A172 (cell line): ENCODE data around the gene ZC3H12D. TPM values are rescaled to one million over a fixed set of nuclear protein-coding genes. Genes with fewer than 3 reads are reported as not detected.
A peak's percentile ranks its signal among the peaks of the same experiment; 100 is the strongest.

ENCODE experiments used
- DNase-seq: peaks from one replicate; pipeline ENCODE4 v3.0.0-alpha.2; 2015; ENCODE audit warnings: low spot score
- total RNA-seq: library from RNA; depleted of rRNA; stranded (reverse); fragments of >200 nt; shearing (Covaris generic); gene quantifications from 2 replicates; pipeline ENCODE4 v1.2.3, GENCODE V29; 2014

The ZC3H12D gene
- total RNA-seq, 1 experiment from 2014 or later = 0.03 TPM

DNA sequence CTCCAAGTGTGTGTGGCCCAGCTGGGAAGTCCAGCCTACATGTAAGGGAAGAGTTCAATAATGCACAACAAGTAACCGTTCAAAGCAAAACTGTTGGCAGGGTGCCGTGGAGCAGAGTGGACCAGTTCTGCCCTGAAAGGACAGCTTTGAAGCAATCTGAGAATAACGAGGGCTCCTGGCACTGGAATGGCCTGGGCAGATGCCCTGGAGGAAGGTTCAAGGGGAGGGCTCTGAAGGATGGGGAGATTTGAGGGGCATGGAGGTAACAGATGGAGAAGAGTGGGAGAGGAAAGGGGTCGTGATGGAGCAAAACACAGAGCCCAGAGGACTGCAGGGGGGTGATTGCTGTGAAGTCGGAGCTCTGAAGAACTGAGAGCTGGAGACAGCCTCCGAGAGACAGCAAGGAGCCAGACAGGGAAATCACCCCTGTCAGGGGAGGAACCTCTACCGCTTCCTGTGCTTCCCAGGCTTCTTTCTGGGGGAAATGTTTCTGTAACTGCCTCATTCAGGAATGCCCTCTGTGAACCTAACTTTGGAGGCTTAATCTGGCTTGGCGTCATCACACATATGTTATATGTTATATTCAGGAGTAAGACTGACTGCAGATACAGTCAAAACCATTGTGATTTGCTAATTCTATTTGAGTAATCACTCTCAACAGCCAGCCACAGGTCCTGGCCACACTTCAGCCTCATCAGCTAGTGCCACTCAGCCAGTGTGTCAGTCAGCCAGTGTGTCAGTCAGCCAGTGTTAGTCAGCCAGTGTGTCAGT is 41.2 kb downstream of the ZC3H12D start:
- no peak for DNase-seq

DNA sequence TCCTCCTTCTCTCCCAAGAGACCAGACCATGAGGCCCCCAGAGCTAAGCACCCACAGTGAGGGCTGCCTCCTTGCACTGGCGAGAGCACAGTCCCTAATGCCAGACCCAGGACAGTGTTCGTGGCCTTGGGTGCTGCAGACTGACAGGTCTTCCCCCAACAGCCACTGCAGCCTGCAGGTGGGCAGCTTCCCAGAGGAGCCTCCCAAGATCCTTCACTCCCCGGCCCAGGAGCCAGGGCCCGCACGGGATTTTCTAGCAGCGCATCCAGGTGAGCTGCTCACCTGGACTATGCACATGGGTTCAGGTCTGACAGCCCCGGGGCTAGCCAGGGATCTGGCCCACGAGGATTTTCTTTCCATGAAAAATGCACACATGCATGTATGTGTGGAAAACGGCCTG is 43.1 kb downstream of the ZC3H12D start:
- no peak for DNase-seq

DNA sequence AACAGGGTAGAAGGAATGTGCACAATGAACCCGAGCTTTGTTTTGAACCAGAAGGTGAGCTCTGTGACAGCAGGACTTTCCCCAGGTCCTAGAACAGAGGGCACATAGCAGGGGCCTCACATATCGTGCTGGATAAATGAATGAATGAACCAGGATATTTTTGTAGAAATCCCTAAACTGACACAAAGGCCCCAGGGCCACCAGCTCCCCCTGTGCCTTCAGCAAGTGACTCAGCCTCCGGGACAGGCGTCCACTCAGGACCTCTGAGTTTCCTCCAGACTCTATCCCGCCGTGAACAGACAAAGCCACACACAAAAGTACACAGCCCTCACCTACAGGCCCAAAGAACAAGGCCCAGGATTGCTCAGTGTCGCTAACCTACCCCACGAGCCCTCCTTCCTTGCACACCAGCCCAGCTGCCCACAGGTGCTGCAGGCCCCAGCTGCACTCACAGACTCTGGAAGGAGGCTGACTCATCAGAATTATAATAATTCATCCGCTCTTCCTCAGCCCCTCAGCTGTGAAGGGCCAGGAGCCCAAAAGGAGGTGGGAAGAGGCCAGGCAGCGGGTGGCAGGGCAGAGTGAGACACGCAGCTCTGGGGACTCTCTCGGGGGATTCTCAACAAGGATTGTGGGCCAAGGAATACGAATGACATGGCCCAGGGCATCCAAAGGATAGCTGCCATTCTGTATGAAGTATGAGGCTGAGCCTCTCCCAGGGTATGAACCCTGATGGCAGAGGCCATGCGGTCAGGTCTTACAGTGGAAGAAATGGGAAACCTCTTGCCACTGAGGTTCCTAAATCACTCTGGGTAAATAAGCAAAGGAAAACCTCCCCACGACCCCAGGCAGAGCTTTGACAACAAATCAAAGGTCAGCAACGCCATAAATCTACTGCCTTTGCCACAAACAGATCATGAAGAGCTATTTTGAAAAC is 43.8 kb downstream of the ZC3H12D start:
- DNase-seq = peak; percentile 59

DNA sequence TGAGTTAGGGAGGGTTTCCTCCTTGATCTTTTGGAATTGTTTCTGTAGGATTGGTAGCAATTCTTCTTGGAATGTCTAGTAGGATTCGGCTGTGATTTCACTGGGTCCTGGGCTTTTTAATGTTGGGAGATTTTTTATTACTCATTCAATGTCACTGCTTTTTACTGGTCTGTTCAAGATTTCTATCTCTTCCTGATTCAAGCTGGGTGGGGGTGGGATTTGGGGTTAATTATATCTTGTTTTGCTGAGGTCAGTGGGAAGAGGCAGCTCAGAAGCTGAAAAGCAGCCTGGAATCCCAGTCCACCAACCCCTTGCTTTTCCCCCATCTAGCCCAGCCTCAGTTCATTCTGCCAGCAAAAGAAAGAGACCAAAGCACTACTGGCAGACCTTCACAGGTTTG is 45.2 kb downstream of the ZC3H12D start:
- no peak for DNase-seq

DNA sequence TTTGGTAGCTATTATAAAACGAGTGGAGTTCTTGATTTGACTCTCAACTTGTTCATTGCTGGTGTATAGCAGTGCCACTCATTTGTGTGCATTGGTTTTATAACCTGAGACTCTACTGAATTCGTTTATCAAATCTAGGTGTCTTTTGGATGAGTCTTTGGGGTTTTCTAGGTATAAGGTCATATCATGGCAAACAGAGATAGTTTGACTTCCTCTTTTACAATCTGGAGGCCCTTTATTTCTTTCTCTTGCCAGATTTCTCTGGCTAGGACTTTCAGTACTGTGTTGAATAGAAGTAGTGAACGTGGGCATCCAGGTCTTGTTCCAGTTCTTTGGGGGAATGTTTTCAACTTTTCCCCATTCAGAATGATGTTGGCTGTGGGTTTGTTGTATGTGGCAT is 46.0 kb downstream of the ZC3H12D start:
- no peak for DNase-seq

DNA sequence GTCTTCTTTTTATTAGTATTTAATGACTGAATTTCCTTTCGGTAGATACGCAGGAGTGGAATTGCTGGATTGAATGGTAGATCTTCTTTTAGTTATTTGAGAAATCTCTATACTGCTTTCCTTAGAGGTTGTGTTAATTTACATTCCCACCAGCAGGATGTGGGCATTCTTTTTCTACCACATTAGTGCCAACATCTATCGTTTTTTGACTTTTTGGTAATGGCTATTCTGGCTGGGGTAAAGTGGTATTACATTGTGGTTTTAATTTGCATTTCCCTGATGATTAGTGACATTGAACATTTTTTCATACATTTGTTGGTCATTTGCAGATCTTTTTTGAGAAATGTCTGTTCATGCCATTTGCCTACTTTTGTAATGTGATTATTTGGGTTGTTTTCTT is 47.6 kb downstream of the ZC3H12D start:
- DNase-seq = no peak

DNA sequence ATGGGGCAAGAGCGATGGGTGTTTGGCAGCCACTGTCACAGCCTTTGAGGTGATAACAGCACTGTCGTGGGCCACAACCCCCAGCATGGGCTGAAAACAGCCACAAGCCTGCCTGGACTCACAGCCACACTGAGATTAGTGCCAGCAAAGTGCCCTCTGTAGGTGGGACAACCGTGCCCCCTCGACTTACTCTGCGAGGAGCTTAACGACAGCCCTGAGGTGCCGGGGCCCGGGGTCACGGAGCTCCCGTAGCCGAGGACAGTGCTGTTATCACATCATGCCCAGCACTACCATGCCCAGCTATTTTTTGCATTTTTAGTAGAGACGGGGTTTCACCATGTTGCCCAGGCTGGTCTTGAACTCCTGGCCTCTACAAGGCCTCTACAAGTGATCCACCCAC is 48.2 kb downstream of the ZC3H12D start:
- DNase-seq = no peak

DNA sequence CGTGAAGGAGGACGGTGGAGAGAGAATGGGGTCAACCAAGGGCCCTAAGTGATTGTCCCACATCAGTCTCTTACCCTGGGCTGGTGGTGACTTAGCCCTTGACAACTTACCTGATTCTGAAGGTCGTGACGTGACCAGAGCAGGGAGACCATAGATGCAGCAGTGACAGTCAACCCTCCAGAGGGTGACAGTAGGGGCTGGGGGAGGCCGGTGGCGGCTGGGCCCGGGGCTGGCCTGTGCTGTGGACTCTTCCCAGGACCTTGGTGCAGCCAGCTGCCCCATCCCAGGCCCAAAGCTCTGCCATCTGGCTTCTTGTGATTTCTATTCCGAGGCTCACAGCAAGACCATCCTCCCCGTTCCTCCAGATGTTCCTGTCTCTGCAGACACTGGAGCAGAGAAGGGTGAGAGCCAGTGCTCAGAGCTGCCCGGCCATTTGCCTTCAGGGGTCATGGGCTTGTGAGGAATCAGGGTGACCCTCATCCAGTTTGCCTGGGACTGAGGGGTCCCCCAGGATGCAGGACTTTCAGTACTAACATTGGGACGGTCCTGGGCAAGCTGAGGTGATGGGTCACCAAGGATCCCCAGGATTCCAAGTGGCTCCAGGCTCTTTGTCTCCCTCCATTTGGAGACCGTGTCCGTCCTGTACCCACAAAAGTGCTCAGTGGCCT is 48.8 kb downstream of the ZC3H12D start:
- DNase-seq = no peak

DNA sequence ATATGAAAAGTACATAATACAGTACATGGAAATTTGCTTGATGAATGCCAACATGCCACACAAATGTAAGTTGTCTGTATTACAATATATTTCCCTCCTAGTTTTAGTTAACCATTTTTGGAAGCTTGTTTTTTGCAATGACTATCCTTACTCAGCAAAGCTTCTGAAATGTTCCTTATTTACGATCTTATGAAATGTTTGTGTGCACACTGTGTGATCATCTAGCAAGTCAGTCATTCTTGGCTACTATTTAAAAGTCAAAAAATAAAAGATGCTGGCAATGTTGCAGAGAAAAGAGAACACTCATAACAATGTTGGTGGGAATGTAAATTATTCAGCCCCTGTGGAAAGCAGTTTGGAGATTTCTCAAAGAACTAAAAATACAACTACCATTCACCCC is 50.9 kb downstream of the ZC3H12D start:
- no peak for DNase-seq

DNA sequence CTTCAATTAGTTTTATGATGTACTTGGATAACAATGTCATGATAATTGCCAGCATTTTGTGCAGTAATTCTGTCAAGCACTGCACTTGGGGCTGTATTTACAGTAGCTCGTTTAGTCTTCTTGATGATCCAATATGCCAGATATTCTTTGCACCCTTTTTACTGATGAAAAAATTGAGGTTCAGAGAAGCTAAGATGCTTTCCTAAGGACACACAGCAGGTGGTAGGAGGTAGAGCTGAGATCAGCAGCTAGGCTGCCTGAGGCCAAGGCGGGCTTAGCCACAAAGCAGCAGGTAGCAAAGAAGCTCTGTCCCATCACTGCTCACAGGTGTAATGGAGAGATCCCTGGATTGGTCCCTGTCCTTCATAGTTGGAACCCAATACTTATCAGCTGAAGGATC is 51.4 kb downstream of the ZC3H12D start:
- DNase-seq = no peak

DNA sequence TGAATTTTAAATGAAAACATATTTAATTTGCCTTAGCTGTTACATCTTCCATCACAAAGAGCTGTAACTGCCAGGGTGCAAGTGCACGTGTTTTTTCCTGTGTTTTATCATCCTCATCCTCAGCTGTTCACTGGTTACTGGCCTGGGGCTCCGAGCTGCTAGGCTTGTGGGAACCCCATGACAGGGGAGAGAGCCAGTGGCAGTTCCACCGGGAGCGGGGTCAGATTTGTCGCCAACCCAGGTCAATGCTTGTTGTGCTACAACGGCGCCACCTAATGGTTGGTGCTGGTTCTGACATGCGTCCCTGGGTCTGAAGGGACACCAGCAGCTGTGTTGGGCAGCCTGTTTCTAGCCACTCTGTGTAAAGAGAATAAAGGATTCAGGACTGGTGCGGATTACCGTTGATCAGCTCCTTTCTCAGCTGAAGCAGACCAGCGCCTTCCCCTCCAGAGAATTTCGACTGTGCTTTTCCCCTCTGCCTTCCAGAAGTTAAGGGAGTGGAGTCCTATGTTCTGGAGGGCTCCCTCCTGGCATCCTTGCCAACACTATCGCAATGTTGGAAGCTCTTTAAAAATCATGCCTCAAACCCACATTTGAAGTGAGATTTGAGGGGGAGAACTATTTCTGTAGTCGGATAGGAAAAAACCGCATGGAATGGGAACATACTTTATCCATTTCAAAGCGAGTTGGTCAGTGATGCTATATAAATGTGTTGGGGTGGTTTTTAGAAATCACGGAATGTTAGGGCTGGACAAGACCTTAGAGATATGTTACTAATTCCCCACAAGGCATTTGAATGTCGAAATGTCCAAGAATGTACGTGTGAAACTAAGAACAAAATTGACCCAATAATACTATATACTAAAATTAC is 52.7 kb downstream of the ZC3H12D start:
- peak; percentile 78 for DNase-seq

DNA sequence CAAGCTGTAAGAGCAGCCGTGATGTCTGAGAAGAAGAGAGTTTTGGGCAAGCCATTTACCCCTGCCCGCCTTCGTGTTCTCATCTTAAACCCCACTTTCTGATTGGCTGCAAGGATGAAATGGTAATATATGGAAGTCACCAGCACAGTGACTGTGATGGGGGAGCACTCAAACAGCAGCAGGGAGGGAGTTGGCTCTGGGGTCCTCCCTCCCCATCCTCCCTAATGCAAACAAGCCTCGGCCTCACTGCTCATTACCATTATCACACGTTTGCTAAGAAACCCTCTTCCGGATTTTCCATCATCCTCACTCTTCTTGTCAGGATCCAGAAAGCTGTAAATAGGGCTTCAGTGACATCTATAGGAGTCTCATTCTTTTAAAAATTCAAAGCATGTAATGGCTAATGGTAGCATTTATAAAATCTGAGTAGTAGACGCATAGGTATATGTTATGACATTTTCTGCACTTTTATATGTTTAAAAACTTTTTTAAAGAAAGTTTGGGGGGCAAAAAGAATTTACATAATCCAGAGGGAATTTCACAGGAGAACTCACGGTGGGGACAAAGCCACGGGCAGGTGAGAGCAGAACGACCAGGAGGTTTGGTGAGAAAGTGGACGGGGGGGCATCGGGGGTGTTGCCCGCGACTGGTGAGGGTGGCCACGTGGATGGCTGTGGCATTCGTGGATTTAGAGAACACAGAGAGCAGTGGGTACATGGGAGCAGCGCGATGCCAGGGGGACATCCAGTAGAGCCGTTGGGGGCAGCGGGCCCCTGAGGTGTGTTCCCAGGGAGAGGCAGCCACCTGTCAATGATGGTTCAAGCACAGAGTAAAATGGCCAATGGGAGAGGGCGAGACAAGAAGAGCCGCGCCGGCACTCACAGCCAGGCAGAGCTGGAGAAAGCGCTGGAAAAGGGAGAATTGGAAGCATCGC is 55.1 kb downstream of the ZC3H12D start:
- no peak for DNase-seq

DNA sequence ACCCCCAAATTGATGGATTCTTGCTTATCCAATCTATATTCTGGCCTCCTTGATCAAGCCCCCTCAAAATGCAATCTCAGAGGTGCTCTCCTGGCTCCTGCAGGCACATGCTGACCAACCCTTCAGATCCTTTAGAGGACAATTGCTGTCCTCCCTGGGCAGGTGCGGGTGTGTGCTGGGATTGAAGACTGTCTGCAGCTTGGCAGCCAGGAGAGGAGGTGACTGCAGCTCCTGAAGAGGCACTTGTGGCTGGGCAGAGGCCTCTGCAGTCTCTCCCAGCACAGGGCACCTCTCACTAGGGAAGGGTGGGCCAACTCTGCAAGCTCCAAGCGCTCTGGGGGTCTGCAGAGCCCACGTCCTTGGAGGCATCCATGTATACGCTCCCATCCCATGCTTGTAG is 56.2 kb downstream of the ZC3H12D start:
- no peak for DNase-seq

DNA sequence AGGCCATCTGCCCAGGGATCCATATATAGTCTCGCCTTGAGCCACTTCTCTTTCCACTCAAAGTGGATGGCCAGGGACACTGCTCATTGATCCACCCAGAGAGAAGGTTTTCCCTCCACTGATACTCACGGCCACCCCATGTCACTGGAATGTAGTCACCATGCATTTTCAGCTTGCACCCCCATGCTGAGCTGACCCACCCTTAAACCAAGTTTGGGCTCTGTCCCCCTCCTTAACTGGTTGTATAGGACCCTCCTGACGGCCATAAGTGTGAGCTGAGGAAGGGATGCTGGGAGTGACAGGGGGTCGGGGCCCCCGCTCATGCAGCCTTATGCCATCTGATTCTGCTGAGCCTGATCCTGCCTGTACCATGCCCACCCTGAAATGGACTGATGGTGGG is 59.1 kb downstream of the ZC3H12D start:
- no peak for DNase-seq

DNA sequence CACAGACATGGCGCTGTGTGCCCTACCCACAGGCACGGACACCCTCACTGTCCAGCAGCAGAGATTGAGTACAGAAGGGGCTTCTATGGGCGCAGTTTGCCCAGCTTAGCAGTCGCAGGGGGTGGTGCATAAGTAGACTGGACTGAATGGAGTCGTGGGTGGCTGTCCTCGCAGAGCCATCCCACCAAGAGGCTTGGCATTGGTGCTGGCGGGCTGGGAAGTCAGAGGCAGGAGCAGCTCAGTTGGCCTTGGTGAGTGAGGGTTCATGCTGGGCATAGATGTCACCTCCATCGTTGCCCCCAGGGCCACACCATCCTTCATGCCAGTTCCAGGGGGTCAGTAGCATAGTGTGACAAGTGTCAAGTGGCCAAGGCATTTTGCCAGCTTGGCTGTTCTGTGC is 59.6 kb downstream of the ZC3H12D start:
- DNase-seq = no peak

DNA sequence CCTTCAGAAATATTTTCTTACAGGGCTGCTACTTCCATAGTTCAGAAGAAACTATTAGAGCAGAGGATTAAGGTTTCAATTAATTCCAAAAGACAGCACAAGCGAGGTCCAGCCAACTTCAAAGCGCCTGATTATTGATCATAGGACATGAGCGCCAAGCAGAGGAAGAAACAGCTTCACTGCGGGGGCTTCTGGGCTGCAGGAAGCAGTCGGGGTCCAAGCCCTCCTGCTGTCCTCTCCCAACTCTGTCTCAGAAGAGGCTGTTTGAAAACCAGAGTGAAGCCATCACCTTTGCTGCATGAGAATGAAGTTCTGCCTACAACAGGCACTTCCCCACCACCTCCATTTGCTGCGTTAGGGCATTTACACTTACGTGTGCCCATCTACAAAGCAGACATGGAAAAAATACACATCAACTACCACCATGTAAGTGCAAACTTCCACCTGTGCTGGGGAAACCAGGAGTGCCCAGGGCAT is 60.8 kb downstream of the ZC3H12D start:
- DNase-seq = no peak

DNA sequence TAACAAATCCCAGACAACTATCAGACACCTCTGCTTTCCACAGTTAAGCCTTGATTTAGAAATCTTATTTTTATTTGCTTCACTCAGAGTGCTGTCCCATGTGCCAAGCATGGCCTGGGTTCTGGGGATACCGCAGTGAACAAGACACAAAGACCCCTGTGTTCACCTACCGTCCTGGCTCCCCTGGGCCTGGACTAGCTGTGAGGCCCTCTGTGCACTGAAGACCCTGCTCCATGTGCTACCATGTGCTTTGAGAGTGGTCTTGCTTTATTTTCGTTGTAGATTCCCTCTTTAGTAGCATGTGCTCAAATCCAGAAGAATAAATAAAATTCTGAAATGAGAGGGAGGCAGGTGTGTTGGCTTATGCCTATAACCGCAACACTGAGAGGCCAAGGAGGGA is 62.2 kb downstream of the ZC3H12D start:
- no peak for DNase-seq

DNA sequence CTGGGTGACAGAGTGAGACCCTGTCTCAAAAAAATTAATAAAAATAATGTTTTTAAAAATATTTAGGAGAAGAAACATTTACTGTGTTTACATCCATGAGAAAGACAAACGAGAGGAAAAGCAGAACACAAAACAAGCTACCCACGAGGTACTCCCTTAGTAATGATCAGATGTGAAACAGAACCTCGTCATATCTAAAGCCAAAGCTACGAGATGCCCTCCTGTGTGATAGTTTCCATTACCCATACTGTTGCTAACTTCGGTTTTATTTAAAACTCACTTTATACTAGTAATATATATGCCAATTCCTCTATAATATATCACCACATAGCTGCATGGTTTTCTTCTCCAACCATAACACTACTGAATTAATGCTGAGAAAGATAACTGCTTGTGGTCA is 63.7 kb downstream of the ZC3H12D start:
- no peak for DNase-seq

DNA sequence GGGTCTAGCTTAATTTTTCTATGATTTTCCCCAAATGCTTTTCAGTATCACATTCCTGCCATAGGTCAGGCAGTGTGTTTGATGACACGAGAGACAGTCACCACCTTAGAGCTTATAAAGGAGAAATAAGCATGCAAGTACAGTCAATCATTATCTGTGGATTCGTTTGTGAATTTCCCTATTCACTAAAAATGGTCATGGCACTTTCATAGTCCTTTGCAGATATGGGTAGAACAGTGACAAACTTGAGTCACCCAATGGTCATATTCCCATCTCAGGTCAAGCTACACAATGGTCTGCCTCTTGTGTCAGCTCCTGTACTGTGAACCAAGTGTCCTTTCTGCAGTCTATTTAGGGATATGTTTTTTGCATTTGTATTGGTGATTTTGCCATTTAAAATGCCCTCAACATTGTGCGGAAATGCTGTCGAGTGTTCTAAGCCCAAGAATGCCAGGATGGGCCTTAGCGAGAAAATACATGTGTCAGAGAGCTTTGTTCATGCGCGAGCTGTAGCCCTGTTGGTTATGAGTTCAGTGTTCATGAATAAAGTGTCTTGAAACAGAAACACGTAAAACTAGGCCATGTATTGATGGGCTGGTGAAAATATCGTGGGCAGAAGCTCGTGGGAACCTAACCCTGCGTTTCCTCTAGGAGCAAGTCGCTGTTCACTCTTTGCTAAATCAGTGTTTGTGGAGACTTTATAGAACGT is 65.0 kb downstream of the ZC3H12D start:
- DNase-seq = no peak

DNA sequence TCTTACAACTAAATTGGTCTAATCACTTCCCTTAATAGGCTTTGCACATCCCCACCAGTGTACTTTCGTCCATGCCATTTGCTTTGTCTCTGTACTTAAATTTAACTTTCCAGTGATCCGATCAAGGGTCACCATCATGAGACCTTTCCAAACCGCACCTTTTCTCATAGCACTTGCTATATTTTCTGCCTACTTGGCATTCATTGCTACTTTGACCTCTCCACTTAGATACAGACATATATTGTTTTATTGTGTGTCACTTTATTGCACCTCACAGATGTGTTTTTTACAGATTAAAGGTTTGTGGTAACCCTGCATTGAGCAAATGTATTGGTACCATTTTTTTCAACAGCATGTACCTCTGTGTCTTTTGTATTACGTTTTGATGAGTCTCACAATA is 70.0 kb downstream of the ZC3H12D start:
- no peak for DNase-seq
